HG03460 (cell line): ENCODE data around the gene SLC6A12.
"Not testable (repeated sequence)": the region's sequence is repeated elsewhere in the genome, so short reads cannot be mapped to it uniquely, and the experiment has no call there.

ENCODE experiments used
- ATAC-seq: cut with Tn5 transposase; IDR thresholded peaks from one replicate; pipeline ENCODE4 v1.9.1; 2021; ENCODE audit not compliant: unreplicated experiment

The SLC6A12 gene

GRCh38 chr12:218728-219590 lies 5.0 kb upstream of the SLC6A12 start:
- ATAC-seq: no peak

DNA sequence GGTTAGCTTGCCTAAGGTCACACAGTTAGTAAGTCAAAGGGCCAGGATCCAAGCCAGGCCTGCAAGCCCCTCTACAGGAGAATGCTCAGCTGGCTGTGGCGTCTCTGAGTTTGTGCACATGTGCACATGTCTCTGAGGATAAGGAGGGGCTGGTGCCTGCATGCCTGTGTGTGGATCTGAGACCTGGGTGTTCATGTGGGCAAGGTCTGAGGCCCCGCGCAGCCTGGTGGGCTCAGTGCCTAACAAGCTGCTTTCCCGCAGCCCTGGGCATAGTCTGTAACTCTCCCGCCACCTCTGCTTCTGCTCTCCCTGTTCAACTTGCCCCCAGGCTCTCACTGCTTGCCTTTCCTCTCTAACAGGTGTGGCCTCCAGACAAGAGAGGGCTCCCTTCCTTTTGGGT lies 4.3 kb upstream of the SLC6A12 start:
- ATAC-seq: no peak

DNA sequence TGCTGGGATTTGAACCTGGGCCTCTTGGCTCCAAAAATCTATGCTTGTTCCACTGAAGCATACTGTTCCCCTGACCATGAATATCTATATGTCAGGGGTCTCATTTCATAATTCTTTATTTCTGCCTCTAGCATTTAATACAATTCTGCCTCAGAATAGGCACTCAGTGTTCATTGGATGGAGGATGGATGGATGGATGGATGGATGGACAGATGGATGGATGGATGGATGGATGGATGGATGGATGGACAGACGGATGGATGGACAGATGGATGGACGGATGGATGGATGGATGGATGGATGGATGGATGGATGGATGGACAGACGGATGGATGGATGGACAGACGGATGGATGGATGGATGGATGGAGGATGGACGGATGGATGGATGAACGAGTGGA lies 3.1 kb upstream of the SLC6A12 start:
- not testable (repeated sequence) for ATAC-seq

DNA sequence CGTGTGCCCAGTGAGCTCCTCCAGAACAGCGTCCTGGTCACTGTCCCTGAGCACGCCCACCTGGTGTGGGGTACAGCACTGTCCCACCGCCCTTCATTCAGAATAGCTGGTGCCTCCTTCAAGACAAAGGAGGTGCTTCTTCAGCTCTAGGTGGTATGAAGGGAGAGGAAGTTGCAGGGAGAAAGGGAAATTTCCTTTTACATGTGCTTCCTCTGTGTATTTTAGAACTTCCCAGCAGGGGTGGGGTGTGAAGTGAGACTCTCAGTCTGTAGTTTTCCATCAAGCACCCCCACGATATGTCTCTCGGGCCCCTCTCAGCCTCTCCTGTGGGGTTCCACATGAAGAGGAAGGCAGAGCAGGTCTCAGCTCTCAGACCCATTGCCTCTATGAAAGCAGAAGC lies 1.2 kb upstream of the SLC6A12 start:
- no peak for ATAC-seq

- ATAC-seq: no peak
Measured at GRCh38 chr12:213527-213932, 427 bp downstream of the SLC6A12 start.

DNA sequence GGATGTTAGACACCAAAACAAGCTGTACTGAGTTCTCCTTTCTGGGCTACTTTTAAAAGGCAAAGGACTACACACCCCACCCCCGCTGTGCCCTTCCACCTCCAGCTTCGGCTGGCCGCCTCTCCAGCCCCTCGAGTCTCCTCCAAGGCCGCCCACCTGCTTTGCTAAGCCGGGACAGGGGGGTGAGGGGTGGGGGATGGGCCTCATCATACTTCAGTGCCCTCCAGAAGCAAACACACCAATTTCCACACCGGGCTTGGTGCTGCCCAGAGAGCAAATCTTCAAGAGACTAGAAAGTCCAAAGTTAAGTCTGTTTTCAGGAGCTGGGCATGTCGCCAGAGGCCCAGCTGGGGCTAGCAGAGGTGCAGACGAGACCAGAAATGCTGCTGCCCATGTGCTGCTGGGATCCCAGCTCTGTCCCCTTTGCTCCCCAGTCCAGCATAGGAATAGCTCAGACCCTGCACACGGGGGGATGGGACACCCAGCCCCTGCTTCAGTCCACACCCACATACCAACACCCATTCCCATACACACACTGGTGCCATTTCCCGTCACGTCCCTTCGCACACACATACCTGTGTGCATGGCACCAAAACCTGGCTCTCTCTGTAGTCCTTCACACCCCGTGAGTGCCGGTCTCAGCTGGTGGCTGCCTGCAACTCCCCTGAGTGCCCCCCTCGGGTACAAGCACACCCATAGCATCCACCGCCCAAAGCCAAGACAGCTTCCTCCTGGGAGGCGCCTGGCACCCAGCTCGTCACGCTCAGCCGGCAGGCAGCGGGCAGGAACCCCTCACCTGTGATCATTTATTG lies 1.0 kb downstream of the SLC6A12 start:
- ATAC-seq: no peak

DNA sequence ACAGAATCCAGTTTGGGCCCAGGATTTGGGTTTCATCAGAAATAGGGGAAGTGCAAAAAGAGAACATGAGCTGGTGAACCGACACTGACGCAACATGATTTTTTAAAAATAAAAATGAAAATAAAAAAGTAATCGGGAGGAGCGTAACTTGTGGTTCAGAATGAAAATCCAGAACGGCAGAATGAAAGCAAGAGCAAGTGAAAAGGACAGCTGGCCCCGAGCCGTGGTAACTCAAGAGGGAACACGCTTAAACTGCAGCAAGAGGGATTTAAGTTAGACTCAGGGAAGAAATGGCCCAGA lies 1.6 kb downstream of the SLC6A12 start:
- ATAC-seq: no peak

- no peak for ATAC-seq
Measured at GRCh38 chr12:211639-212414, 2.1 kb downstream of the SLC6A12 start.

GRCh38 chr12:211142-211465 lies 2.9 kb downstream of the SLC6A12 start:
- ATAC-seq: no peak

DNA sequence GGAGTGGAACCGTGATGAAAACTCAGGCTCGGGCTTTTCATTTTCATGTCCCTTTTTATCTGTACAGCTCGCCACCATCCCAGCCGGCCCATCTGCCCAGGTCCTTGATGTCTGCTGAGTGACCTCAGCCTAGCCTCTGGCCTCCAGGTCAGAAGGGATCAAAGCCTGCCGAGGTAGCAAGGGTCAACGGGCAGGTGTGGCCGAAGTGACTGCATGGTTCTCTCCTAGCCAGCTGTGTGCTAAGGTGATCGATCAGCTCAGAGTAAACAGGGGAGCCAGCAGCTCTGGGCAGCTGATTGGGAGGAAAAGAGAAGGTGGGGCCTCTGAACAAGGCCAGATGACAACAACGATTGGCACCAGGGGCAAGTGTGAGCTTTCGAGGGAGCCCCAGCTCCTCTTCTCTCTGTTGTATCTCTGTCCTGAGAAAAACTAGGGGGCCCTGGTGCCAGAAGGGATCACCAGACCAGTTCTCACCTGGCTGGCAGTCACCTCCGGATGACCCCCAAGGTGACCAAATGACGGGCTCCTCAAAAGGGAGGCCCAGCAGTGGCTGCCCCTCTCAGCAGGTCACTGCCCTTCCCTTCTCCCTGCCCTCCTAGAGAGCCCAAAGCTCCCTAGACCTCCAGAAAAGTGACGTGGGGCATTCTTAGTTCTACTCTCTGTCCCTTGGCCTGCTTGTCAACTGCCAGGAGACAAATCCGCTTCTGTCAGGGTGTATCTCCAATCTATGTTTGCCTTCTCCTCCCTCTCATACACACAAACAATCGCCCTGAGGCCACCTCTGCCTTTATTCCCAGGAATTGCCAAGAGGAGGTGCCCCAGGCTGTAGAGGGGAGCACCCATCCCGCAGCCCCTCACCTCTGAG lies 3.4 kb downstream of the SLC6A12 start:
- no peak for ATAC-seq

DNA sequence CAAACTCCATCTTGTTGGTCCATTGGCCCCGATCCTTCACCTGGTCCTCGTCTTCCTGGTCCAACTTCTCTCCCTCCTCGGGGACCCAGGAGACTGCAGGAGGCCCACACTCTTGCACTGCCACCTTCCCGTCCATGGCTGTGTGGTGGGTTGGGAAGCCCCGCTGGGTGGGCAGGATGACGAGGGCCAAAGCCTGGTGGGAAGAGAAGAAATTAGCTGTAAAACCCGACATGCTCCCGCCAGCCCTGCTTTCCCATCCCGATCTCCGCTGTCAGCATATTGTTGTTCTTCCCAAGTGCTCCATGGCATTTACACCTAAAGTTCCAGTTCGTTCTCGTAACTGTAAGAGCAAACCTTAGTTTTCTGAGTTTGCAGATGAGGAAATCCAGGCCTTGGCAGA lies 4.1 kb downstream of the SLC6A12 start:
- no peak for ATAC-seq

- ATAC-seq: no peak
Measured at GRCh38 chr12:209246-209645, 4.7 kb downstream of the SLC6A12 start.

GRCh38 chr12:208813-209212 lies 5.1 kb downstream of the SLC6A12 start:
- ATAC-seq: no peak

GRCh38 chr12:207804-208203 lies 6.2 kb downstream of the SLC6A12 start:
- no peak for ATAC-seq

GRCh38 chr12:206746-207440 lies 7.1 kb downstream of the SLC6A12 start:
- ATAC-seq: no peak

- ATAC-seq: no peak
Measured at GRCh38 chr12:205026-205425, 8.9 kb downstream of the SLC6A12 start.

DNA sequence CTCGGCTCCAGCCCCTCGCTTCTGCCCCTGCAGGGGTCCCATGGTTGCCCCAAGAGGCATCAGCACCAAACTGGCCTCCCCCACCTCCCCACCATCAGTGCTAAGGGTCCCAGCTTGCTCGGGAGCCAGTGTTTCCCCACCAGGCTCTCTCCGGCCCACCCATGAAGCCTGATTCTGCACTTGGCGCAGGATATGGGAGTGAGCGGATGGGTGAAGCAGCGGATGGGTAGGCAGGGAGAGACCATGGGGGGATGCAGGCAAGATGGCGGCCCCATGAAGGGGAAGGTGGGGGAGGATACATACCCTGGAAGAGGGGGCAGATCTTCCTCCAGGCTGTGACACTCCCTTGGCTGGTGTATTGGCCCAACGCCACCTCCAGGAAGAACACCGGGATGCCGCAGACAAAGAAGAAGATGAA lies 9.7 kb downstream of the SLC6A12 start:
- no peak for ATAC-seq

GRCh38 chr12:203462-204260 lies 10.3 kb downstream of the SLC6A12 start:
- ATAC-seq: no peak

GRCh38 chr12:203074-203461 lies 10.9 kb downstream of the SLC6A12 start:
- no peak for ATAC-seq
